22Rv1 (cell line): ENCODE results near the gene SDHAF2.

ENCODE experiments used
- CTCF ChIP-seq: fragments of 450-650 bp; IDR thresholded peaks from 2 replicates; pipeline ENCODE4 v1.5.1; 2017; ENCODE audit warnings: mild to moderate bottlenecking
- ZFX ChIP-seq: fragments of 450-650 bp; IDR thresholded peaks from 2 replicates; pipeline ENCODE4 v1.6.1; 2017; ENCODE audit warnings: antibody characterized with exemption, borderline replicate concordance

- TF ChIP-seq CTCF = no peak
- TF ChIP-seq ZFX = no peak
Observed at GRCh38 chr11:61485080-61485479, 55.2 kb downstream of the SDHAF2 start.
